Karpas-422 (cell line): ENCODE data around the gene HOXB13. TPM values are rescaled to one million over a fixed set of nuclear protein-coding genes. Genes with fewer than 3 reads are reported as not detected.

Experiments
- DNase-seq: peaks from one replicate; pipeline ENCODE4 v3.0.0-alpha.2; 2015
- H2AFZ ChIP-seq: fragments of 200-600 bp; sonication (generic); 2 replicates; pipeline ENCODE4 v1.6.1; 2014; ENCODE audit warnings: antibody characterized with exemption, low read length, mixed read lengths
- H3K27ac ChIP-seq: fragments of 200-600 bp; sonication (generic); 2 replicates; pipeline ENCODE4 v1.5.1; 2014; ENCODE audit warnings: mild to moderate bottlenecking, low read length, moderate library complexity
- H3K27me3 ChIP-seq: fragments of 200-600 bp; sonication (generic); 2 replicates; pipeline ENCODE4 v1.6.1; 2014; ENCODE audit warnings: low read length, mixed read lengths
- H3K36me3 ChIP-seq: fragments of 200-600 bp; sonication (generic); 2 replicates; pipeline ENCODE4 v1.6.1; 2014; ENCODE audit warnings: low read length, mixed read lengths; ENCODE audit not compliant: insufficient read depth
- H3K4me1 ChIP-seq: fragments of 200-600 bp; sonication (generic); 2 replicates; pipeline ENCODE4 v1.6.1; 2014; ENCODE audit warnings: mild to moderate bottlenecking, low read length, mixed read lengths
- H3K4me2 ChIP-seq: fragments of 200-600 bp; sonication (generic); 2 replicates; pipeline ENCODE4 v1.6.1; 2014; ENCODE audit warnings: low read length, low read depth, mild to moderate bottlenecking; ENCODE audit not compliant: poor library complexity, severe bottlenecking
- H3K4me3 ChIP-seq: fragments of 200-600 bp; sonication (generic); 2 replicates; pipeline ENCODE4 v1.5.1; 2014; ENCODE audit warnings: mild to moderate bottlenecking, antibody characterized with exemption, low read length, mixed read lengths
- H3K79me2 ChIP-seq: fragments of 200-600 bp; sonication (generic); 2 replicates; pipeline ENCODE4 v1.6.1; 2014; ENCODE audit warnings: mild to moderate bottlenecking, low read length, mixed read lengths
- H3K9ac ChIP-seq: fragments of 200-600 bp; sonication (generic); 2 replicates; pipeline ENCODE4 v1.6.0; 2014; ENCODE audit warnings: low read length
- H3K9me2 ChIP-seq: fragments of 200-600 bp; sonication (generic), shearing (Covaris generic); replicated peaks from 2 replicates; pipeline ENCODE4 v1.6.0; 2014; ENCODE audit warnings: mild to moderate bottlenecking, low read length, moderate library complexity; ENCODE audit not compliant: insufficient read depth
- H3K9me3 ChIP-seq: fragments of 300-700, 200-600 bp; sonication (generic); 2 replicates; pipeline ENCODE4 v1.6.1; 2014; ENCODE audit warnings: low read length, mixed read lengths
- H4K20me1 ChIP-seq: fragments of 200-600 bp; sonication (generic); 2 replicates; pipeline ENCODE4 v1.6.1; 2014; ENCODE audit warnings: mild to moderate bottlenecking, antibody characterized with exemption, low read length, low read depth; ENCODE audit not compliant: insufficient read depth
- total RNA-seq: library from RNA; depleted of rRNA; stranded (reverse); fragments of >200 nt; shearing (Covaris generic); gene quantifications from 2 replicates; pipeline ENCODE4 v1.2.3, GENCODE V29; 2014; ENCODE audit warnings: low replicate concordance

The HOXB13 gene
- total RNA-seq, 1 experiment from 2014 or later = not detected

- H3K4me3 ChIP-seq = no peak overlapping the region
- no peak overlapping the region for H3K4me2 ChIP-seq
- no peaks in the 10 kb centered on the region for H3K27me3 ChIP-seq
- no peaks in the 10 kb centered on the region for H3K79me2 ChIP-seq
- no peak overlapping the region for H3K9ac ChIP-seq
- DNase-seq = no peak
- no peaks in the 10 kb centered on the region for H3K9me2 ChIP-seq
- no peak overlapping the region for H2AFZ ChIP-seq
- no peaks in the 10 kb centered on the region for H4K20me1 ChIP-seq
- no peak overlapping the region for H3K27ac ChIP-seq
- H3K36me3 ChIP-seq = no peaks in the 10 kb centered on the region
- no peaks in the 10 kb centered on the region for H3K9me3 ChIP-seq
- no peaks in the 10 kb centered on the region for H3K4me1 ChIP-seq
Observed at GRCh38 chr17:48740537-48740936, 12.0 kb upstream of the HOXB13 start.

DNA sequence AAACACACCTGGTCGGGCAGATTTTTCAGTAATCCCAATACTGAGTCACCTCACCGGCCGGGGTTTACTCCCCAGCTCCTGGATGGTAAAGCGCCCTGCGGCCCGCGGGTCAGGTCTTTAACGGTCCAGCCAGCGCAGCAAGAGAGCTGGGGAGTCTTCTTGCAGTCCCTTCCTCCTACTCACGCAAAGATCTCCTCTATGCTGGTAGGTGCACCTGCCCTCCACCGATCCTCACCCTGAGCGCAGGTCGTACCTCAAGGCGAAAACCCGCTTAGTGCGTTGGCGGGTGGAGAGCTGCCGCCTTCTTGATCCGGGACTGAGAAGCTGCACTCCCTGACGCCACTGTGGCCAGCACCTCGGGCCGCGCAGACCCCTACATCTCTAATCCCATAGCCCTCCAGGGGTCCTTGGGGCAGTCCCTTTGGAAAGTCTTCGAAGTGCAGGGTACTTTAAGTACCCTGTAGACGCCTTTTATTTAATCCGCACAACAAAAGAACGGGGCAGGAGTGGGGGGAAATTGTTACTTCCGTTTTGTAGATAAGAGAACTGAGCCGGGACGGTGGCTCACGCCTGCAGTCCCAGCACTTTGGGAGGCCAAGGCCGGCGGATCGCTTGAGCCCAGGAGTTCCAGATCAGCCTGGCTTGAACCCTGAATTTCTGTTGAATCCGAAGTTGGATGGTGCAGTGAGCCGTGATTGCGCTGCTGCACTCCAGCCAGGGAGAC is 10.4 kb upstream of the HOXB13 start:
- Histone ChIP-seq H3K4me2 (no peak overlapping the region), H3K4me3 (no peak overlapping the region)

GRCh38 chr17:48738424-48738802 is 9.9 kb upstream of the HOXB13 start:
- no peaks in the 10 kb centered on the region for H3K9me2 ChIP-seq
- H3K9ac ChIP-seq = no peak overlapping the region
- H3K36me3 ChIP-seq = no peaks in the 10 kb centered on the region
- H3K9me3 ChIP-seq = no peaks in the 10 kb centered on the region
- no peak overlapping the region for H3K4me3 ChIP-seq
- no peaks in the 10 kb centered on the region for H3K27me3 ChIP-seq
- no peaks in the 10 kb centered on the region for H3K4me1 ChIP-seq
- H3K4me2 ChIP-seq = no peak overlapping the region
- no peaks in the 10 kb centered on the region for H3K79me2 ChIP-seq
- H3K27ac ChIP-seq = no peak overlapping the region
- H2AFZ ChIP-seq = no peak overlapping the region
- H4K20me1 ChIP-seq = no peaks in the 10 kb centered on the region
- DNase-seq = no peak

More for the DNA sequence above, 10.4 kb upstream of the HOXB13 start:
- Histone ChIP-seq H3K9me2 (no peaks in the 10 kb centered on the region), H4K20me1 (no peaks in the 10 kb centered on the region), H3K9me3 (no peaks in the 10 kb centered on the region), H3K36me3 (no peaks in the 10 kb centered on the region), H3K9ac (no peak overlapping the region), H3K4me1 (no peaks in the 10 kb centered on the region), H3K27ac (no peak overlapping the region), H3K27me3 (no peaks in the 10 kb centered on the region), H2AFZ (no peak overlapping the region), H3K79me2 (no peaks in the 10 kb centered on the region)
- no peak for DNase-seq

DNA sequence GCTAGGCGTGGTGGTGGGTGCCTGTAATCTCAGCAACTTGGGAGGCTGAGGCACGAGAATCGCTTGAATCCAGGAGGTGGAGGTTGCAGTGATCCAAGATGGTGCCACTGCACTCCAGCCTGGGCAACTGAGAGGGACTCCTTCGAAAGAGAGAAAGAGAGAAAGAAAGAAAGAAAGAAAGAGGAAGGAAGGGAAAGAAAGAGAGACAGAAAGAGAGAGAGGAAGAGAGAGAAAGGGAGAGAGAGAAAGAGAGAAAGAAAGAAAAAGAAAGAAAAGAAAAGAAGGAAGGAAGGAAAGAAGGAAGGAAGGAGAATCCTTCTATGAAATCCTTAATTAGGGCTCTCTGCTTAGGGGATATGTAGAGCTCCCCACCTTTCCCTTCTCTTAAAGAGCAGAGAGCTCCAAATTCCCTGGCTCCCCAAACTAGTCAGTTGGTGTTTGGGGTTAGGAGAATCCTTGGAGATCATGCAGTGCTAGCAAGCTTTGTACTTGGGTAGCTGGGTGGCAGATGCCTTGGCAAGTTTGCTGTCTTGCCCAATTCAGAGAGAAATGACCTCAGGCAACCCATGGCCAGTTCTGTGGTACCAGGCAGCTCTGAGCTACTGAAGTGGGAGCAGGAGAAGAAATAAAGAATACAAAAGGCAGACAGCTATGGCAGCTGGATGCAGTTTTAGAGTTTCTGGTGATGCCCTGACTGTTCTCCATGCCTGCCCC is 8.9 kb upstream of the HOXB13 start:
- Histone ChIP-seq H2AFZ (no peak overlapping the region), H3K79me2 (no peaks in the 10 kb centered on the region)

GRCh38 chr17:48735062-48735351 is 6.5 kb upstream of the HOXB13 start:
- Histone ChIP-seq H3K9me3 (no peaks in the 10 kb centered on the region), H3K4me1 (no peaks in the 10 kb centered on the region), H3K9me2 (no peaks in the 10 kb centered on the region), H3K27me3 (no peaks in the 10 kb centered on the region), H3K27ac (no peak overlapping the region), H3K4me3 (no peak overlapping the region), H2AFZ (no peak overlapping the region), H3K9ac (no peak overlapping the region), H3K79me2 (no peaks in the 10 kb centered on the region), H3K36me3 (no peaks in the 10 kb centered on the region), H3K4me2 (no peak overlapping the region), H4K20me1 (no peaks in the 10 kb centered on the region)
- DNase-seq = no peak

More for the DNA sequence above, 8.9 kb upstream of the HOXB13 start:
- DNase-seq = no peak
- Histone ChIP-seq H3K4me3 (no peak overlapping the region), H3K9ac (no peak overlapping the region), H3K27ac (no peak overlapping the region), H3K27me3 (no peaks in the 10 kb centered on the region), H4K20me1 (no peaks in the 10 kb centered on the region), H3K4me2 (no peak overlapping the region), H3K9me3 (no peaks in the 10 kb centered on the region), H3K9me2 (no peaks in the 10 kb centered on the region), H3K4me1 (no peaks in the 10 kb centered on the region), H3K36me3 (no peaks in the 10 kb centered on the region)

GRCh38 chr17:48734333-48735061 is 5.9 kb upstream of the HOXB13 start:
- Histone ChIP-seq H3K4me2 (no peak overlapping the region), H3K79me2 (no peaks in the 10 kb centered on the region), H3K9me2 (no peaks in the 10 kb centered on the region), H3K27me3 (no peaks in the 10 kb centered on the region), H4K20me1 (no peaks in the 10 kb centered on the region), H3K9me3 (no peaks in the 10 kb centered on the region), H3K4me1 (no peaks in the 10 kb centered on the region), H3K9ac (no peak overlapping the region), H3K36me3 (no peaks in the 10 kb centered on the region), H2AFZ (no peak overlapping the region), H3K4me3 (no peak overlapping the region), H3K27ac (no peak overlapping the region)
- DNase-seq = no peak

- Histone ChIP-seq H3K9me3 (no peaks in the 10 kb centered on the region), H2AFZ (no peak overlapping the region), H3K27me3 (no peaks in the 10 kb centered on the region), H3K4me1 (no peaks in the 10 kb centered on the region), H3K4me2 (no peak overlapping the region), H4K20me1 (no peaks in the 10 kb centered on the region), H3K9me2 (no peaks in the 10 kb centered on the region), H3K79me2 (no peaks in the 10 kb centered on the region), H3K4me3 (no peak overlapping the region), H3K36me3 (no peaks in the 10 kb centered on the region), H3K27ac (no peak overlapping the region), H3K9ac (no peak overlapping the region)
- no peak for DNase-seq
Observed at GRCh38 chr17:48733632-48734328, 5.2 kb upstream of the HOXB13 start.
